H1 (cell line): Measurements from ENCODE around the gene PLEKHS1. TPM values are rescaled to one million over a fixed set of nuclear protein-coding genes. Genes with fewer than 3 reads are reported as not detected.

Source experiments
- YY1 ChIP-seq: IDR thresholded peaks from 2 replicates; pipeline ENCODE4 v1.6.1; 2011; ENCODE audit warnings: low read depth, mild to moderate bottlenecking, low read length
- polyA plus RNA-seq, 7 experiments: library from polyadenylated mRNA; depleted of rRNA in 3 of 7; stranded (reverse) in 5 of 7; unstranded in 2 of 7; fragments of >200 nt in 5 of 7; fragments of 200-250 nt in 2 of 7; gene quantifications; 1 replicate in 5 of 7; 2 replicates in 1 of 7; 4 replicates in 1 of 7; pipeline versions ENCODE4 v1.2.1 to v1.2.3, GENCODE V29; 2011 to 2013; ENCODE audit warnings: missing spikeins in 2 of 7, mixed read lengths in 2 of 7
- total RNA-seq: library from RNA; stranded (reverse); fragmentation: NEBNext Ultra II Directional; extraction: Animal tissue kit (Norgen Biotek cat#: 25700); gene quantifications from 2 replicates; pipeline ENCODE4 v1.2.1, GENCODE V29; 2021
- TF ChIP-seq, protein P1 (sequence below): fragments of 300-600 bp; sonication (generic); IDR thresholded peaks from 2 replicates; pipeline ENCODE4 v1.7.1; 2012; ENCODE audit warnings: low read length, moderate library complexity, mild to moderate bottlenecking, inconsistent platforms; ENCODE audit not compliant: insufficient replicate concordance

PLEKHS1 gene
- total and polyA plus RNA-seq, 2 of the 8 experiments (the other 6 are each of a cell fraction or from before 2014, with no cell fraction given), result not detected

DNA sequence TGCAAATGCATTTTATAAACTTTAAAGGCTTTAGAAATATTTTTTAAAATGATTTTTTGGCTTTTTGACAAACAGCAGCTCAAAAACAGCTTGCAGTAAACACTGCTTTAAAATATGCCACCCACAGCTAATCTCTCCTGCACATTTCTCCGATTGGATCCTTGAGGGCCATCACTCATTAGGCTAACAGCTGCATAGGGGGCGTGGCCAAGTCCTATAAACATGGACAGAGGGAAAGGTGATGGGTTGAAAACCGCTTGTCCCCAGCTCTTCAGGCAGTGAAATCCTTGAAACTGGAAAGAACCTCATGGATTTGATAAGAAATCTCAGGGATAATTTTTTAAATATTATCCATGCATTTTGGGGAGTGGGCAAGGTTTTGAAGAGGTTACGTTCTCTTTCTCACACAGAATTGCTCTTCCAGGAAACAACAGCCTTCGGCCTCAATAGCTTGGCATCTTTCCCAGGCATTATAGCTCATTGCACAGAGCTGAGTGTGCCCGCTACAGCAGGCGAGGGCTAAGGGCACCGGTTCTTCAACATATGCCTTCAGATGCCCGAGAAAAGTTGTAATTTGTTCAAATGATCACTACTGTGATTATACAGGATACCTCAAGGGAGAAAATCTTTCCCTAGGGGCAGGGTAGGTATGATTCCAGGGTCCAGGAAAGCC, 1.7 kb downstream of the PLEKHS1 start (continued):
- TF ChIP-seq, protein P1, sequence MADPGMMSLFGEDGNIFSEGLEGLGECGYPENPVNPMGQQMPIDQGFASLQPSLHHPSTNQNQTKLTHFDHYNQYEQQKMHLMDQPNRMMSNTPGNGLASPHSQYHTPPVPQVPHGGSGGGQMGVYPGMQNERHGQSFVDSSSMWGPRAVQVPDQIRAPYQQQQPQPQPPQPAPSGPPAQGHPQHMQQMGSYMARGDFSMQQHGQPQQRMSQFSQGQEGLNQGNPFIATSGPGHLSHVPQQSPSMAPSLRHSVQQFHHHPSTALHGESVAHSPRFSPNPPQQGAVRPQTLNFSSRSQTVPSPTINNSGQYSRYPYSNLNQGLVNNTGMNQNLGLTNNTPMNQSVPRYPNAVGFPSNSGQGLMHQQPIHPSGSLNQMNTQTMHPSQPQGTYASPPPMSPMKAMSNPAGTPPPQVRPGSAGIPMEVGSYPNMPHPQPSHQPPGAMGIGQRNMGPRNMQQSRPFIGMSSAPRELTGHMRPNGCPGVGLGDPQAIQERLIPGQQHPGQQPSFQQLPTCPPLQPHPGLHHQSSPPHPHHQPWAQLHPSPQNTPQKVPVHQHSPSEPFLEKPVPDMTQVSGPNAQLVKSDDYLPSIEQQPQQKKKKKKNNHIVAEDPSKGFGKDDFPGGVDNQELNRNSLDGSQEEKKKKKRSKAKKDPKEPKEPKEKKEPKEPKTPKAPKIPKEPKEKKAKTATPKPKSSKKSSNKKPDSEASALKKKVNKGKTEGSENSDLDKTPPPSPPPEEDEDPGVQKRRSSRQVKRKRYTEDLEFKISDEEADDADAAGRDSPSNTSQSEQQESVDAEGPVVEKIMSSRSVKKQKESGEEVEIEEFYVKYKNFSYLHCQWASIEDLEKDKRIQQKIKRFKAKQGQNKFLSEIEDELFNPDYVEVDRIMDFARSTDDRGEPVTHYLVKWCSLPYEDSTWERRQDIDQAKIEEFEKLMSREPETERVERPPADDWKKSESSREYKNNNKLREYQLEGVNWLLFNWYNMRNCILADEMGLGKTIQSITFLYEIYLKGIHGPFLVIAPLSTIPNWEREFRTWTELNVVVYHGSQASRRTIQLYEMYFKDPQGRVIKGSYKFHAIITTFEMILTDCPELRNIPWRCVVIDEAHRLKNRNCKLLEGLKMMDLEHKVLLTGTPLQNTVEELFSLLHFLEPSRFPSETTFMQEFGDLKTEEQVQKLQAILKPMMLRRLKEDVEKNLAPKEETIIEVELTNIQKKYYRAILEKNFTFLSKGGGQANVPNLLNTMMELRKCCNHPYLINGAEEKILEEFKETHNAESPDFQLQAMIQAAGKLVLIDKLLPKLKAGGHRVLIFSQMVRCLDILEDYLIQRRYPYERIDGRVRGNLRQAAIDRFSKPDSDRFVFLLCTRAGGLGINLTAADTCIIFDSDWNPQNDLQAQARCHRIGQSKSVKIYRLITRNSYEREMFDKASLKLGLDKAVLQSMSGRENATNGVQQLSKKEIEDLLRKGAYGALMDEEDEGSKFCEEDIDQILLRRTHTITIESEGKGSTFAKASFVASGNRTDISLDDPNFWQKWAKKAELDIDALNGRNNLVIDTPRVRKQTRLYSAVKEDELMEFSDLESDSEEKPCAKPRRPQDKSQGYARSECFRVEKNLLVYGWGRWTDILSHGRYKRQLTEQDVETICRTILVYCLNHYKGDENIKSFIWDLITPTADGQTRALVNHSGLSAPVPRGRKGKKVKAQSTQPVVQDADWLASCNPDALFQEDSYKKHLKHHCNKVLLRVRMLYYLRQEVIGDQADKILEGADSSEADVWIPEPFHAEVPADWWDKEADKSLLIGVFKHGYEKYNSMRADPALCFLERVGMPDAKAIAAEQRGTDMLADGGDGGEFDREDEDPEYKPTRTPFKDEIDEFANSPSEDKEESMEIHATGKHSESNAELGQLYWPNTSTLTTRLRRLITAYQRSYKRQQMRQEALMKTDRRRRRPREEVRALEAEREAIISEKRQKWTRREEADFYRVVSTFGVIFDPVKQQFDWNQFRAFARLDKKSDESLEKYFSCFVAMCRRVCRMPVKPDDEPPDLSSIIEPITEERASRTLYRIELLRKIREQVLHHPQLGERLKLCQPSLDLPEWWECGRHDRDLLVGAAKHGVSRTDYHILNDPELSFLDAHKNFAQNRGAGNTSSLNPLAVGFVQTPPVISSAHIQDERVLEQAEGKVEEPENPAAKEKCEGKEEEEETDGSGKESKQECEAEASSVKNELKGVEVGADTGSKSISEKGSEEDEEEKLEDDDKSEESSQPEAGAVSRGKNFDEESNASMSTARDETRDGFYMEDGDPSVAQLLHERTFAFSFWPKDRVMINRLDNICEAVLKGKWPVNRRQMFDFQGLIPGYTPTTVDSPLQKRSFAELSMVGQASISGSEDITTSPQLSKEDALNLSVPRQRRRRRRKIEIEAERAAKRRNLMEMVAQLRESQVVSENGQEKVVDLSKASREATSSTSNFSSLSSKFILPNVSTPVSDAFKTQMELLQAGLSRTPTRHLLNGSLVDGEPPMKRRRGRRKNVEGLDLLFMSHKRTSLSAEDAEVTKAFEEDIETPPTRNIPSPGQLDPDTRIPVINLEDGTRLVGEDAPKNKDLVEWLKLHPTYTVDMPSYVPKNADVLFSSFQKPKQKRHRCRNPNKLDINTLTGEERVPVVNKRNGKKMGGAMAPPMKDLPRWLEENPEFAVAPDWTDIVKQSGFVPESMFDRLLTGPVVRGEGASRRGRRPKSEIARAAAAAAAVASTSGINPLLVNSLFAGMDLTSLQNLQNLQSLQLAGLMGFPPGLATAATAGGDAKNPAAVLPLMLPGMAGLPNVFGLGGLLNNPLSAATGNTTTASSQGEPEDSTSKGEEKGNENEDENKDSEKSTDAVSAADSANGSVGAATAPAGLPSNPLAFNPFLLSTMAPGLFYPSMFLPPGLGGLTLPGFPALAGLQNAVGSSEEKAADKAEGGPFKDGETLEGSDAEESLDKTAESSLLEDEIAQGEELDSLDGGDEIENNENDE, result no peak
- no peak for TF ChIP-seq YY1
